Small intestine (tissue), 7 donors: ENCODE results near the gene GRIFIN. TPM values are rescaled to one million over a fixed set of nuclear protein-coding genes. Genes with fewer than 3 reads are reported as not detected.

Experiments
- DNase-seq, 2 donors: peaks; one replicate each; pipeline versions ENCODE4 v3.0.0 to v3.0.0-alpha.2; 2013
- FAIRE-seq: peaks from 2 replicates; lab custom pipeline; 2012; peaks lifted over from hg19 to GRCh38; lab: Jason Lieb, UNC
- H3K27ac ChIP-seq, 3 donors: one replicate each; pipeline ENCODE4 v1.5.1; 2013; ENCODE audit warnings: low read length in 2 of 3, mild to moderate bottlenecking in 2 of 3, control low read depth in 1 of 3, inconsistent platforms in 1 of 3, low read depth in 1 of 3, moderate library complexity in 1 of 3
- H3K27me3 ChIP-seq, 3 donors: one replicate each; pipeline ENCODE4 v1.6.1; 2013; ENCODE audit warnings: low read length in 3 of 3, inconsistent platforms in 1 of 3; ENCODE audit not compliant: control insufficient read depth in 3 of 3, insufficient read depth in 3 of 3
- H3K36me3 ChIP-seq, 3 donors: one replicate each; pipeline ENCODE4 v1.6.1; 2013; ENCODE audit warnings: low read length in 3 of 3, inconsistent platforms in 1 of 3, low read depth in 1 of 3, mild to moderate bottlenecking in 1 of 3, moderate library complexity in 1 of 3; ENCODE audit not compliant: control insufficient read depth in 3 of 3, insufficient read depth in 2 of 3
- H3K4me1 ChIP-seq, 3 donors: one replicate each; pipeline ENCODE4 v1.6.1; 2013; ENCODE audit warnings: low read length in 2 of 3, inconsistent platforms in 1 of 3, low read depth in 1 of 3, mild to moderate bottlenecking in 1 of 3, moderate library complexity in 1 of 3; ENCODE audit not compliant: control insufficient read depth in 3 of 3, insufficient read depth in 2 of 3
- H3K4me3 ChIP-seq, 3 donors: one replicate each; pipeline ENCODE4 v1.5.1; 2013; ENCODE audit warnings: low read length in 3 of 3, control low read depth in 1 of 3, inconsistent platforms in 1 of 3, low read depth in 1 of 3, mild to moderate bottlenecking in 1 of 3, moderate library complexity in 1 of 3
- H3K9me3 ChIP-seq, 2 donors: one replicate each; pipeline ENCODE4 v1.6.1; 2013; ENCODE audit warnings: low read depth in 1 of 2, low read length in 1 of 2; ENCODE audit not compliant: control insufficient read depth in 2 of 2, insufficient read depth in 1 of 2
- WGBS, 3 donors: extraction: QIAGEN DNeasy Blood & Tissue Kit; methylation state at CpG; one replicate each; pipeline ENCODE4 v1.1.7; 2013; 5-methylcytosine and 5-hydroxymethylcytosine counted together
- polyA plus RNA-seq, 4 donors: library from polyadenylated mRNA; stranded (reverse) in 3 of 4; unstranded in 1 of 4; fragments of 200-250 nt in 3 of 4; fragments of 120-200 nt in 1 of 4; gene quantifications; one replicate each; pipeline versions ENCODE4 v1.2.1 to v1.2.3, GENCODE V29; 2013
- donor health status: healthy with polysubstance abuse.
- donor health status: control.
- donor health status: control.
- donor health status: Bipolar disorder and iron deficiency.
- donor health status: healthy.

Gene GRIFIN
- polyA plus RNA-seq, 4 donors: not detected

GRCh38 chr7:2497500-2498336 is 21.5 kb upstream of the GRIFIN start:
- peaks cover 0 to 17% (median 0%) of the 10 kb centered on the region in 3 donors for H3K4me1 ChIP-seq
- WGBS, 3 donors: 43 to 52% (median 49%) methylated on average over 21 to 25 of the region's 25 CpGs
- peaks cover 0 to 5% (median 0%) of the 10 kb centered on the region in 3 donors for H3K27me3 ChIP-seq
- no peaks in the 10 kb centered on the region for H3K9me3 ChIP-seq
- no peak for DNase-seq
- H3K36me3 ChIP-seq: no peaks in the 10 kb centered on the region
- no peak for FAIRE-seq
- no peak overlapping the region for H3K4me3 ChIP-seq
- H3K27ac ChIP-seq: no peak overlapping the region

- peaks cover 0 to 5% (median 0%) of the 10 kb centered on the region in 3 donors for H3K27me3 ChIP-seq
- FAIRE-seq: no peak
Measured at GRCh38 chr7:2497065-2497464, 20.9 kb upstream of the GRIFIN start.

GRCh38 chr7:2496375-2496774 is 20.2 kb upstream of the GRIFIN start:
- Histone ChIP-seq H3K4me1 (peaks cover 0 to 17% (median 0%) of the 10 kb centered on the region in 3 donors), H3K27ac (no peak overlapping the region), H3K9me3 (no peaks in the 10 kb centered on the region), H3K4me3 (no peak overlapping the region), H3K36me3 (no peaks in the 10 kb centered on the region), H3K27me3 (peaks cover 0 to 5% (median 0%) of the 10 kb centered on the region in 3 donors)
- no peak for FAIRE-seq
- no peak for DNase-seq
- WGBS, 3 donors: 86 to 89% (median 89%) methylated on average over 9 of the region's 9 CpGs

More at GRCh38 chr7:2497065-2497464, 20.9 kb upstream of the GRIFIN start:
- 88 to 98% (median 93%) methylated on average over 3 of the region's 3 CpGs for WGBS, 3 donors
- Histone ChIP-seq H3K4me1 (peaks cover 0 to 17% (median 0%) of the 10 kb centered on the region in 3 donors), H3K27ac (no peak overlapping the region), H3K4me3 (no peak overlapping the region), H3K36me3 (no peaks in the 10 kb centered on the region), H3K9me3 (no peaks in the 10 kb centered on the region)
- no peak for DNase-seq

GRCh38 chr7:2495418-2496299 is 19.5 kb upstream of the GRIFIN start:
- peaks cover 0 to 17% (median 0%) of the 10 kb centered on the region in 3 donors for H3K4me1 ChIP-seq
- H3K27me3 ChIP-seq: peaks cover 0 to 5% (median 0%) of the 10 kb centered on the region in 3 donors
- WGBS, 3 donors: 39 to 67% (median 52%) methylated on average over 25 of the region's 25 CpGs
- peak in 1 of 2 donors; percentile 9 for DNase-seq
- no peak overlapping the region for H3K4me3 ChIP-seq
- no peak overlapping the region for H3K27ac ChIP-seq
- H3K36me3 ChIP-seq: no peaks in the 10 kb centered on the region
- FAIRE-seq: no peak
- no peaks in the 10 kb centered on the region for H3K9me3 ChIP-seq

GRCh38 chr7:2494191-2495130 is 18.3 kb upstream of the GRIFIN start:
- Histone ChIP-seq H3K27me3 (peaks cover 0 to 5% (median 0%) of the 10 kb centered on the region in 3 donors), H3K4me3 (no peak overlapping the region), H3K36me3 (no peaks in the 10 kb centered on the region), H3K4me1 (peaks cover 0 to 17% (median 0%) of the 10 kb centered on the region in 3 donors), H3K9me3 (no peaks in the 10 kb centered on the region), H3K27ac (no peak overlapping the region)
- 51 to 69% (median 57%) methylated on average over 29 to 32 of the region's 32 CpGs for WGBS, 3 donors
- FAIRE-seq (no peak), DNase-seq (no peak)

GRCh38 chr7:2493205-2494164 is 17.3 kb upstream of the GRIFIN start:
- H3K4me3 ChIP-seq: no peak overlapping the region
- WGBS, 3 donors: 42 to 49% (median 48%) methylated on average over 9 to 10 of the region's 11 CpGs
- H3K27me3 ChIP-seq: peaks cover 0 to 5% (median 0%) of the 10 kb centered on the region in 3 donors
- H3K36me3 ChIP-seq: no peaks in the 10 kb centered on the region
- H3K9me3 ChIP-seq: no peaks in the 10 kb centered on the region
- DNase-seq: no peak
- FAIRE-seq: no peak
- H3K27ac ChIP-seq: no peak overlapping the region
- peaks cover 0 to 17% (median 0%) of the 10 kb centered on the region in 3 donors for H3K4me1 ChIP-seq

GRCh38 chr7:2492038-2492437 is 15.8 kb upstream of the GRIFIN start:
- FAIRE-seq: no peak

More at GRCh38 chr7:2492038-2492437, 15.8 kb upstream of the GRIFIN start:
- H3K36me3 ChIP-seq: no peaks in the 10 kb centered on the region
- 92 to 98% (median 96%) methylated on average over 2 of the region's 2 CpGs for WGBS, 3 donors
- H3K27me3 ChIP-seq: peaks cover 0 to 7% (median 0%) of the 10 kb centered on the region in 3 donors
- H3K27ac ChIP-seq: no peak overlapping the region
- peaks cover 0 to 23% (median 0%) of the 10 kb centered on the region in 3 donors for H3K4me1 ChIP-seq
- no peak overlapping the region for H3K4me3 ChIP-seq
- no peak for DNase-seq
- H3K9me3 ChIP-seq: no peaks in the 10 kb centered on the region
